GM19468 (cell line): Measurements from ENCODE around the gene BMP8A.

Source experiments
- ATAC-seq: cut with Tn5 transposase; IDR thresholded peaks from one replicate; pipeline ENCODE4 v1.9.1; 2021; ENCODE audit warnings: mild to moderate bottlenecking, moderate library complexity, moderate number of reproducible peaks; ENCODE audit not compliant: unreplicated experiment; ENCODE audit errors: extremely low read depth

Gene BMP8A

DNA sequence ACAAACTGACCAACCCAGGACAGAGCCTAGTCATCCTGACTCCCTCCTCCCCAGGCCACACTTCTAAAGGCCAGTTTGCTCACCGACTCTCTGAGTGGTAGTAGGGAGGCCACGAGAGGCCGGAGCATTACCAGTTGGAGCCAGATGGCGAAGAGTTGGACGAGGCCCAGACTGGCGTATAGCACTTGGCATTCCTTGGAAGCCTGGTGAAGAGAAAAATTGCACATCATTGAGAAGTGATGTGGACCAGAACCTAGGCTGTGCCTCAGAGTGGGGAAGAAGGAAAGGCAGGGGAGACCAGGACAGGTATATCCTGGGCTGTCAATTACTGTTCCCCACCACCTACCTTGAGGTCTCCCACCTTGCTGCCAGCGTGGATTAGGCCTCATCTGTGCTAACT is 72.9 kb downstream of the BMP8A start:
- ATAC-seq: no peak

DNA sequence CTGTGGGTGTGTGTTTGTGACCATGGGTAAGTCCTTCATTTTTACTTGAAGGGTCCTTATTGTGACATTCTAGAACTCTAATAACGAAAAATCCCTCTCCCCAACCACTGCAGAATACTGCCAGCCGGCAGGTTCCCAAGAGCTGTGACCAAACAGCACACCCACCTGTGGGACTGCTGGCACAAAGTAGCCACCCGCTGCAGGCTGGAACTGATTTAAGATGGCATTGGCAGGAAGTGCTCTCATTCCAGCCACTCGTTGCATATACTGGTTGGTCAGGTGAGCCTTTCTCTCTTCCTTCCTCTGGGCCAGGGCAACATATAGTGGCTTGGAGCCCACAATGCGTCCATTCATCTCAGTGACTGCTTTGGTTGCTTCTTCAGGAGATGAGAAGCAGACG is 73.5 kb downstream of the BMP8A start:
- ATAC-seq: no peak

DNA sequence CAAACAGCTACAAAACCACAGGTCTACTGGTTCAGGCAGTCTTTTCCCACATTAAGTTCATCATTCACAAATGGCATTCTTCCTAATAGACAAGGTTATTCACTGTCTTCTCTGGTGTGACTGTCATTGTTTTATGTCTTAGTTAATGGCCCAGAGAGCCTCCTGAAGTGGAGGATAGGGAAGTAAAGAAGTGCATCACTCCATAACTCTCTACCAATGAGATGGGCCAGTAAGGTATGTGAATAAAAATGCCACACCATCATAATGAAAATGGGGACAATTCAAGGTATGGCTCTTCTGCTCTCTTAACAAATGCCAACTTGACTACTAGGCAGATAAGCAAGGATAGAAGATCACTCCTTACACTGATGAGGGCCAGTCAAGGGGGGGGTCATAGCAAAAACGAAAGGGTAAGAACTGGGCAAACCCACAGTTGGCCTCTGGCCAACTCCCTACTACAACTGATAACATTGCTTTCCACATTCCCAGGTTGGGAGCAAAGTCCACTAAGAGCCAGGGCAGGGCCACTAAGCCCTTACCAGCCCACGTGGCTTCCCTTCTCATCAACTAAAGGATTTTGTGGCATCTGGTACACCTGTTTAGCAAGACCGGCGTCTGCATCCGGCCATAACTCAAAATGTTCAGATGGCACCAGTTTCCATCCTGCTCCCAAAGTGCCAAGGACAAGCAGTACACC is 75.2 kb downstream of the BMP8A start:
- ATAC-seq: no peak

DNA sequence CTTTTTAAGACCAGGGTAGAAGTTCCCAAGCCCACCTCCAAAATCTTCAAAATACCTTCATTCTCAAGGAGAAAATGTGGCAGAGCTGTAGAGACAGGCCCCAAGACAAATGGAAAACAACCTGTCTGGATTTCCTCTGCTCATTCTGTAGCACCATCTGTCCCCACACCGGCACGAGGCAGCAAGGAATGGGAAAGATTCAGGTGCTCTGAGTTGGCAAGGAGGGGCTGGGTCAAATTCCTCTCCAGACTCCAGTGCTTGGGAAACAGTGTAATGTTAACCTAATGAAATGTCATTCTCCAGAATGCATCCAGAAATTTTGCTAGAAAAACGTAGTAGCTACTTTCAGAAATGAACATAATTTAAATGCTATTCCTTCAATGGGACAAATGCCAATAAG is 75.9 kb downstream of the BMP8A start:
- ATAC-seq: no peak

DNA sequence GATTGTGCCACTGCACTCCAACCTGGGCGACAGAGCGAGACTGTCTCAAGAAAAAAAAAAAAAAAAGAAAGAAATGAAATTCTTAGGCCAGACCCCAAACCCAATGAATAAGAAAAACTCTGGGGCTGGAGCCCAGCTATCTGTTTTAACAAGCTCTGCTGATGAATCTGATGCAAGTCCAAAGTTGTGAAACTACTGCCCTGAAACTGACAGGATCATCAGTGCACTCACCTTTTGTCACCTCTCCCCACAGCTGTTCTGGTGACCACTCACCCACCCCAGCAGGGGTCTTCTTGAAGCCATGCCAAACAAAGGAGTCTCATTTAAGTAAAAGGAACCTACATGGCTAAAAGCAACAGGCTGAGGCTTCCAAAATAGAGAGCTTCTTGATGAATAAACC is 76.8 kb downstream of the BMP8A start:
- no peak for ATAC-seq

DNA sequence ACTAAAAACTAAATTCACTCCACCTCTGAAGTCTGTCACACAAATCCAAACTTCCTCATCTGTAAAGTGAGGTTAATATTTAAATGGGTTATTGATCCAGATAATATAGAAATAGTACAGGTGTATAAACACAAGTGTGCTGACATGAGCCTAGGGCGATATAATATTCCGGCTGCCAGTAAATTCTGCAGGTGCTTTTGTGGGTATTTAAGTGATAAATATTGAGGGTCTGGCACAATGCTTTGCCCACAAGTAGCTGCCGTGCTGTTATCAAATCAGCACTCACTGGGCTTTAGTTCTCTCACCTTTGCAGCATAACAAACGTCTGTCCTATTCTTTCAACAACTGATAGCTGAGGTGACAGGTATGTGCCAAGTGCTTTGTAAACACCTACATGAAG is 77.6 kb downstream of the BMP8A start:
- no peak for ATAC-seq

DNA sequence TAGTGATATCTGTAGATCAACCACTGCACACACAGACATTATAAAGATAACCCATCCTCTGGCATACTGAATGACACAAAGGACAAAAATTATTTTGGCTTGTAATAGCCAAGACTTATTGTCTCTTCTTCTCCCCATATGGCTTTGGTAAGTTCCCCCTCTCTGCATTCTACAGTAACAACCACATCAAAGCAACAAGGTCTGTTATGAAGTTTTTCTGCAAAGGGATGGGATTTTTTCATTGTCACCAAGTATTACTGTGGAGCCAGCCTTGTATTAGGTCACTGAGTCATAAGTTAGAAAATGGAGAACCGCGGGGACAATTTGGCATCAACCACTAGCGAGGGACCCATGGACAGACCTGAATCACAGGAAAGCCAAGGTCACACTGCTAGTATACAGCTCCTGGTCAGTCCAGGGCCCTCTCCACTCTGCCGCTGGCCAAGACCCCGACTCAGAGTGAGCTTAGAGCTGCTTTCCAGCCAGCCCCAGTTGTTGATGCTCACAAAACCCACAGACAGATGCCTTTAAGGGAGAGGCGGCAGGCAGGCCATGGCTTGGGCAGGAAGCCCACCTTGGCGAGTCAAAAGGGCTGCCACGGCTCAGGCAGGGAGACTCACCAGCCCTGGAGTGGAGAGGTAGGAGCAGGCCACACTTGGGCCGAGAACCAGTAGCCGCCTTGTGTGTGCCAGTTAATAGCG is 79.2 kb downstream of the BMP8A start:
- no peak for ATAC-seq

DNA sequence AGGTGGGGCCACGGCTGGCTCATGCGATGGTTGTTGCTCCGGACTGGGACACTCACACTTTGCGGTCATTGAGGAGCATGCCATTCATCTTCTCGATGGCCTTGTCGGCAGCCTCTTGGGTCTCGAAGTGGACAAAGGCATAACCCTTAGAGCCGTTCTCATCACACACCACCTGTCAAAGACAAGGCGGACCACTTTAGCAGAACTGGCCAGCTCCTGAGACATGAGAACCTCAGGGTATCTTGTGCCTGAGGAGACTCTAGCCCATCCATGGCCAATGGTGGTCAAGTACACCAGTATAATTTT is 79.7 kb downstream of the BMP8A start:
- ATAC-seq: no peak

DNA sequence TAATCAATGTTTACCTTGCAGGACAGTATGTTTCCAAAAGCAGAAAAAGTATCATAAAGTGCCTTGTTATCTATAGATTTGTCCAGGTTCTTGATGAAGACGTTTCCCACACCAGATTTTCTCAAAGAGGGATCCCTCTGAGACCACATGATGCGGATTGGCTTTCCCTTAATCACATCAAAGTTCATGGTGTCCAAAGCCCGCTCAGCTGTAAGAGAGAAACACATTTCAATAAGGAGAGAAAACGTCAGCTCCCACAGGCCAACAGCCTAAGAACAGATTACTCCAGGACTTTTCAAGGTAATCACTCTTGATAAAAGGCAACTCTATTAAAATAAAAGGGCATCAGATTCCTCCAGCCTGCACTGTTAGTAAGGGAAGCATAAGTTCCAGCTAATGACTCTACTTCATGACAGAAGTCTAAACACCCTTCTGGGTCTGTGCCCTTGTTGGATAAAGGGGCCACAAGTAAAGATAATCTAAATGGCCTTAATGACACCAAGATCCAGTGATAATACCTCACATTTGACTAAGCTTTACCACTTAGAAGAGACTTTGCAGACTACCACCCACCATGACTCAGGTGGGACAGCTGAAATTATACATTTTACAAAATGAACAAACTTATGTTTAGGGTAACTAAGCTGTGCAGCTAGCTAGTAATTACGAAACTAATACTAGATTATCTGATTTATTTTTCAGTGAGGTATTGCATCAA is 81.1 kb downstream of the BMP8A start:
- ATAC-seq: no peak

DNA sequence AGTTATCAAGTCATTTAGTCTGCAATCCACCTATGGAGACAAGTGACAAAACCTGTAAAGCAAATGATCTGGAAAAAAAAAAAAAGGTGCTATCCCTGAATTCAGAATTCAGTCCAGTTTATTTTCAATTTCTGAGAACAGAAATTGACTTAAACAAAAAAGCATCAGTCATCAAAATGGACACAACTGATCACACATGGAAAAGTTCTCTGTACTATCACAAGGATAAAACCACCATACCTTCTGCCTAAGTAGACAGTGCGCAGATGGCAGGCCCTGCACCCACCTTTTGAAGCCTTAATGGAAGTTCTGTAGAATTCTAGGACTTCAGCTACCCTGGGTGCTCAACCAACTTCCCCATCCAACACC is 81.6 kb downstream of the BMP8A start:
- no peak for ATAC-seq

DNA sequence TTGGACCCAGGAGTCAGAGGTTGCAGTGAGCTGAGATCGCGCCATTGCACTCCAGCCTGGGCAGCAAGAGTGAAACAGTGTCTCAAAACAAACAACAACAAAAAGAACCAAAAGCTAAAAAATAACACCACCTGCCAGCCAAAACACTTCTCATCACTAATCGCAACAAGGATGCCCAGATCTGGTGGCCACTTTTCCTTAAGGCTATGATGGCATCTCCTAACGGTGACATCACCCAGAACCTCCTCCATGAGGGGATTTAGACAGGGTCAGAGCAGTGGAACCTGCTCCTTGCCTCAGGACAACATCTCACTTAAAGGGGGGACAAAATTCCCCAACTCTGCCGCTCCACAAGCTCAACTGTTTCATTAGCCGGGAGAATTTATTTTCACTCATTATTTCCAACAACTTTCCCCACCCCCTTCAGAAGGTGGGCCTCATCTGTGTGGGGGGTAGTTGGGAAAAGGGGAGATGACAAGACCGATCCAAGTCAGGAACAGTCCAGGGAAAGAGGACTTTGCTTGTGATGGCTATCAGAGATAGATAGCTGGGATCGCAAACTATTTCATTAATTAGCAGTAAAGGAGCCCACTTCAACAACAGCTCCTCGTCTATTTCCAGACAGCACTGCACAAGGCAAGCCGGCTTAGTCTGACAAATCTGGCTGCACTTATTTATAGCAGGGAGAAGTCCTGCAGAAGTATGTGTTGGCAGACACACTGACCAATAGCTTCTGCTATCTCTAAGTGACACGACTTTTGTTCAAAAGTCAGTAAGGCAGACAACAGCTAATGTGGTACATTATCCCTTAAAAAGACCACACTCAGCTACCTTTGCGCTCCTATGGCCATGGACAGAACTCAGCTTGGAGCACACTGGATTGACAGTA is 82.5 kb downstream of the BMP8A start:
- no peak for ATAC-seq

DNA sequence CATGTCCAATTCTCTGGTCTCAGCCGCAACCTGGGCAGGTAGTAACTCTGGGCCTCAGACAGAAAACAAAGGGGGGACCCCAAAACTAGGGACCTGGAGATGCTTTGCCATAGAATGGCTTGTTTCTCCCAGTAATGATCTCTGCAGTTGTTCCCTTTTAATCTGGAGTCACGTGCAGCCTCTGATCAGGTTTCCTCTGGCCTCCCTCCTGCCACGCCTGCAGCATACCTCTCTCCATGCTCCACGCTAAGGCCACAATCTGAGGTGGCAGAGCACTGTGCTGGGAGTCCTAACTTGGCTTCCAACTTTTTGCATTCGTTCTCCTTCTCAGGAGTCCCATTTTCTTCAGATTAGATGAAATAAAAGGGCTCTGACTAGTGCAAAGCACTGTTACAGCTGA is 83.2 kb downstream of the BMP8A start:
- no peak for ATAC-seq
